Activated CD4-positive, alpha-beta T cell treated with anti-CD3 and anti-CD28 coated beads for 36 hours (primary cell): ENCODE results near the gene CYSLTR2. TPM values are rescaled to one million over a fixed set of nuclear protein-coding genes. Genes with fewer than 3 reads are reported as not detected.
"Not testable (repeated sequence)": the region's sequence is repeated elsewhere in the genome, so short reads cannot be mapped to it uniquely, and the experiment has no call there.

Experiments used
- ATAC-seq: fragments of 200-7000 bp; cut with Tn5 transposase; one replicate; pipeline ENCODE4 v1.10.0; 2021; ENCODE audit warnings: mild to moderate bottlenecking, moderate library complexity
- CTCF ChIA-PET: fragments of 350-600 bp; sonication (Branson Sonifier 250); formaldehyde crosslinking; loops from one replicate; lab custom pipeline; 2021; ENCODE audit warnings: antibody characterized with exemption; lab: Charles Lee
- POLR2A ChIA-PET: fragments of 350-600 bp; sonication (Branson Sonifier 250); formaldehyde crosslinking; loops from one replicate; lab custom pipeline; 2021; ENCODE audit warnings: antibody characterized with exemption, inconsistent platforms; lab: Charles Lee
- DNase-seq: peaks from one replicate; pipeline ENCODE4 v3.0.0-alpha.2; 2020
- H3K27ac Mint-ChIP-seq: one replicate; pipeline ENCODE4 v1.8.0; 2021; ENCODE audit warnings: mixed read lengths
- H3K27me3 Mint-ChIP-seq: one replicate; pipeline ENCODE4 v1.8.0; 2021; ENCODE audit warnings: mixed read lengths
- H3K36me3 Mint-ChIP-seq: one replicate; pipeline ENCODE4 v1.8.0; 2021; ENCODE audit warnings: low read depth, mixed read lengths
- H3K4me1 Mint-ChIP-seq: one replicate; pipeline ENCODE4 v1.8.0; 2021; ENCODE audit warnings: mixed read lengths
- H3K4me3 Mint-ChIP-seq: one replicate; pipeline ENCODE4 v1.8.0; 2021; ENCODE audit warnings: mild to moderate bottlenecking, moderate library complexity, mixed read lengths
- H3K9me3 Mint-ChIP-seq: one replicate; pipeline ENCODE4 v1.8.0; 2021; ENCODE audit warnings: low read depth, mixed read lengths
- intact Hi-C, 2 experiments: fragments of 100-400 bp; cut with DNase I in 1 of 2; cut with micrococcal nuclease in 1 of 2; formaldehyde crosslinking; loops; one replicate each; pipeline versions ENCODE4 v1.14.2 to v1.15.1; 2022 to 2024; cut with DNase I, micrococcal nuclease
- total RNA-seq, 2 experiments: library from RNA; stranded (reverse); gene quantifications; one replicate each; pipeline ENCODE4 v1.2.3, GENCODE V29; 2021

Gene CYSLTR2
- total RNA-seq, 2 experiments from 2014 or later = 2.2 to 2.5 TPM

GRCh38 chr13:48662226-48662625 lies 8.5 kb downstream of the CYSLTR2 start:
- ATAC-seq = no peak
- peaks cover 18% of the 10 kb centered on the region for H3K4me1 Mint-ChIP-seq
- no peak overlapping the region for H3K27ac Mint-ChIP-seq
- H3K27me3 Mint-ChIP-seq = no peaks in the 10 kb centered on the region
- POLR2A ChIA-PET = no interaction called here
- H3K36me3 Mint-ChIP-seq = peaks cover 11% of the 10 kb centered on the region
- no peak overlapping the region for H3K4me3 Mint-ChIP-seq
- CTCF ChIA-PET = interaction anchor here (0.5 kb wide), 1 partner anchor 34 kb away, joined by 3 read pairs; no protein-coding TSS in a partner anchor
- intact Hi-C loops = no loop called here
- no peak for DNase-seq
- H3K9me3 Mint-ChIP-seq = peaks cover 35% of the 10 kb centered on the region

GRCh38 chr13:48667136-48667535 lies 13.4 kb downstream of the CYSLTR2 start:
- CTCF ChIA-PET = interaction anchor here (0.7 to 0.8 kb wide), 2 partner anchors 15 to 571 kb away, joined by 3 read pairs; no protein-coding TSS in a partner anchor
- intact Hi-C loops = no loop called here
- no peak overlapping the region for H3K4me3 Mint-ChIP-seq
- H3K27me3 Mint-ChIP-seq = no peaks in the 10 kb centered on the region
- ATAC-seq (no peak), DNase-seq (no peak)
- H3K9me3 Mint-ChIP-seq = peaks cover 59% of the 10 kb centered on the region
- no peaks in the 10 kb centered on the region for H3K4me1 Mint-ChIP-seq
- POLR2A ChIA-PET = no interaction called here
- no peak overlapping the region for H3K27ac Mint-ChIP-seq
- H3K36me3 Mint-ChIP-seq = peaks cover 23% of the 10 kb centered on the region

- H3K27ac Mint-ChIP-seq, H3K27me3 Mint-ChIP-seq, ATAC-seq, DNase-seq, H3K4me1 Mint-ChIP-seq, intact Hi-C loops, H3K4me3 Mint-ChIP-seq: not testable (repeated sequence)
- ChIA-PET CTCF (interaction anchor here (0.7 to 1.1 kb wide), 3 partner anchors 10 to 598 kb away, joined by 3 to 4 read pairs (median 4); no protein-coding TSS in a partner anchor), POLR2A (interaction anchor here (0.7 kb wide), 1 partner anchor 9 kb away, joined by 5 read pairs; no protein-coding TSS in a partner anchor)
- Mint-ChIP-seq H3K9me3 (peaks cover 33% of the 10 kb centered on the region), H3K36me3 (peaks cover 15% of the 10 kb centered on the region)
Observed at GRCh38 chr13:48671421-48671820, 17.7 kb downstream of the CYSLTR2 start.

- Mint-ChIP-seq H3K4me1 (peaks cover 12% of the 10 kb centered on the region), H3K36me3 (peaks cover 9% of the 10 kb centered on the region), H3K27ac (no peak overlapping the region), H3K9me3 (peaks cover 15% of the 10 kb centered on the region), H3K4me3 (no peak overlapping the region), H3K27me3 (no peaks in the 10 kb centered on the region)
- ChIA-PET CTCF (no interaction called here), POLR2A (no interaction called here)
- no peak for ATAC-seq
- intact Hi-C loops = no loop called here
- no peak for DNase-seq
Observed at GRCh38 chr13:48675247-48675646, 21.5 kb downstream of the CYSLTR2 start.

- intact Hi-C loops = no loop called here
- DNase-seq (no peak), ATAC-seq (no peak)
- POLR2A ChIA-PET = no interaction called here
- H3K9me3 Mint-ChIP-seq = no peaks in the 10 kb centered on the region
- no peaks in the 10 kb centered on the region for H3K36me3 Mint-ChIP-seq
- no peak overlapping the region for H3K27ac Mint-ChIP-seq
- no peaks in the 10 kb centered on the region for H3K27me3 Mint-ChIP-seq
- CTCF ChIA-PET = interaction anchor here (0.7 kb wide), 1 partner anchor 34 kb away, joined by 3 read pairs; no protein-coding TSS in a partner anchor
- H3K4me1 Mint-ChIP-seq = peaks cover 12% of the 10 kb centered on the region
- H3K4me3 Mint-ChIP-seq = no peak overlapping the region
Observed at GRCh38 chr13:48678316-48678715, 24.6 kb downstream of the CYSLTR2 start.

- CTCF ChIA-PET = interaction anchor here (0.7 kb wide), 1 partner anchor 101 kb away, joined by 3 read pairs; no protein-coding TSS in a partner anchor
- POLR2A ChIA-PET = interaction anchor here (0.6 kb wide), 2 partner anchors 9 to 10 kb away, joined by 3 to 5 read pairs; no protein-coding TSS in a partner anchor
- H3K27me3 Mint-ChIP-seq = no peaks in the 10 kb centered on the region
- H3K27ac Mint-ChIP-seq = no peak overlapping the region
- ATAC-seq (no peak), DNase-seq (no peak)
- no peak overlapping the region for H3K4me3 Mint-ChIP-seq
- no peaks in the 10 kb centered on the region for H3K9me3 Mint-ChIP-seq
- intact Hi-C loops = no loop called here
- no peaks in the 10 kb centered on the region for H3K36me3 Mint-ChIP-seq
- H3K4me1 Mint-ChIP-seq = peaks cover 12% of the 10 kb centered on the region
Observed at GRCh38 chr13:48679941-48680680, 26.4 kb downstream of the CYSLTR2 start.

GRCh38 chr13:48680756-48681392 lies 27.1 kb downstream of the CYSLTR2 start:
- H3K9me3 Mint-ChIP-seq = no peaks in the 10 kb centered on the region
- H3K4me1 Mint-ChIP-seq = peaks cover 12% of the 10 kb centered on the region
- intact Hi-C loops = no loop called here
- POLR2A ChIA-PET = interaction anchor here (0.6 kb wide), 2 partner anchors 10 to 11 kb away, joined by 3 to 5 read pairs; no protein-coding TSS in a partner anchor
- DNase-seq (no peak), ATAC-seq (no peak)
- H3K27ac Mint-ChIP-seq = no peak overlapping the region
- H3K4me3 Mint-ChIP-seq = no peak overlapping the region
- no peaks in the 10 kb centered on the region for H3K27me3 Mint-ChIP-seq
- no peaks in the 10 kb centered on the region for H3K36me3 Mint-ChIP-seq
- CTCF ChIA-PET = no interaction called here

- Mint-ChIP-seq H3K4me3 (no peak overlapping the region), H3K4me1 (peaks cover 8% of the 10 kb centered on the region), H3K36me3 (no peaks in the 10 kb centered on the region), H3K27me3 (no peaks in the 10 kb centered on the region), H3K9me3 (no peaks in the 10 kb centered on the region), H3K27ac (no peak overlapping the region)
- ChIA-PET CTCF (interaction anchor here (0.5 to 2.0 kb wide), 5 partner anchors 11 to 263 kb away, joined by 3 to 5 read pairs (median 4); no protein-coding TSS in a partner anchor), POLR2A (no interaction called here)
- intact Hi-C loops = no loop called here
- no peak for DNase-seq
- ATAC-seq = no peak
Observed at GRCh38 chr13:48681905-48682304, 28.2 kb downstream of the CYSLTR2 start.

- DNase-seq (no peak), ATAC-seq (no peak)
- Mint-ChIP-seq H3K36me3 (no peaks in the 10 kb centered on the region), H3K9me3 (no peaks in the 10 kb centered on the region), H3K27me3 (no peaks in the 10 kb centered on the region), H3K4me3 (no peak overlapping the region), H3K4me1 (peaks cover 2% of the 10 kb centered on the region), H3K27ac (no peak overlapping the region)
- intact Hi-C loops = no loop called here
- ChIA-PET CTCF (interaction anchor here (0.5 to 2.0 kb wide), 6 partner anchors 11 to 264 kb away, joined by 3 to 5 read pairs (median 4); no protein-coding TSS in a partner anchor), POLR2A (no interaction called here)
Observed at GRCh38 chr13:48682436-48682835, 28.7 kb downstream of the CYSLTR2 start.

GRCh38 chr13:48686636-48687210 lies 33.0 kb downstream of the CYSLTR2 start:
- intact Hi-C loops = no loop called here
- POLR2A ChIA-PET = no interaction called here
- H3K4me1 Mint-ChIP-seq = no peaks in the 10 kb centered on the region
- H3K27me3 Mint-ChIP-seq = no peaks in the 10 kb centered on the region
- CTCF ChIA-PET = no interaction called here
- no peaks in the 10 kb centered on the region for H3K36me3 Mint-ChIP-seq
- H3K27ac Mint-ChIP-seq = no peak overlapping the region
- H3K4me3 Mint-ChIP-seq = no peak overlapping the region
- H3K9me3 Mint-ChIP-seq = peaks cover 5% of the 10 kb centered on the region
- no peak for ATAC-seq
- no peak for DNase-seq

- ATAC-seq = no peak
- CTCF ChIA-PET = no interaction called here
- intact Hi-C loops = no loop called here
- no peak for DNase-seq
- no peak overlapping the region for H3K27ac Mint-ChIP-seq
- no peaks in the 10 kb centered on the region for H3K36me3 Mint-ChIP-seq
- peaks cover 5% of the 10 kb centered on the region for H3K9me3 Mint-ChIP-seq
- POLR2A ChIA-PET = no interaction called here
- no peaks in the 10 kb centered on the region for H3K27me3 Mint-ChIP-seq
- no peak overlapping the region for H3K4me3 Mint-ChIP-seq
- H3K4me1 Mint-ChIP-seq = no peaks in the 10 kb centered on the region
Observed at GRCh38 chr13:48687249-48687648, 33.5 kb downstream of the CYSLTR2 start.
